Neuronal stem cell (in vitro differentiated cells): ENCODE data around the gene BCKDK.

Experiments
- DNase-seq: peaks from one replicate; pipeline ENCODE4 v3.0.0-alpha.2; 2013; ENCODE audit warnings: low spot score
- H2AFZ ChIP-seq: one replicate; pipeline ENCODE4 v1.6.1; 2013; ENCODE audit warnings: mild to moderate bottlenecking, low read length, inconsistent platforms
- H2AK5ac ChIP-seq: 2 replicates; pipeline ENCODE4 v1.6.1; 2013; ENCODE audit warnings: low read depth, mild to moderate bottlenecking, inconsistent platforms, low read length, moderate library complexity, mixed read lengths
- H2BK120ac ChIP-seq: 2 replicates; pipeline ENCODE4 v1.6.1; 2013; ENCODE audit warnings: low read depth, mild to moderate bottlenecking, inconsistent platforms, low read length, moderate library complexity, mixed read lengths
- H2BK12ac ChIP-seq: one replicate; pipeline ENCODE4 v1.6.1; 2013; ENCODE audit warnings: low read length, inconsistent platforms
- H2BK15ac ChIP-seq: 2 replicates; pipeline ENCODE4 v1.6.1; 2013; ENCODE audit warnings: mild to moderate bottlenecking, low read length, inconsistent platforms, mixed read lengths
- H2BK5ac ChIP-seq: one replicate; pipeline ENCODE4 v1.6.1; 2013; ENCODE audit warnings: inconsistent platforms, mild to moderate bottlenecking, low read length, moderate library complexity
- H3K14ac ChIP-seq: one replicate; pipeline ENCODE4 v1.6.1; 2013; ENCODE audit warnings: low read length, inconsistent platforms
- H3K18ac ChIP-seq: 2 replicates; pipeline ENCODE4 v1.6.1; 2013; ENCODE audit warnings: low read length, inconsistent platforms
- H3K23ac ChIP-seq: 2 replicates; pipeline ENCODE4 v1.6.1; 2013; ENCODE audit warnings: low read depth, mild to moderate bottlenecking, mixed read lengths, low read length, inconsistent platforms; ENCODE audit not compliant: poor library complexity
- H3K27ac ChIP-seq: replicated peaks from 3 replicates; pipeline ENCODE4 v1.5.1; 2013; ENCODE audit warnings: low read length, inconsistent platforms
- H3K27me3 ChIP-seq, 3 experiments: 2 replicates each; pipeline ENCODE4 v1.6.1; 2013; ENCODE audit warnings: low read length in 3 of 3, mild to moderate bottlenecking in 2 of 3, inconsistent platforms in 1 of 3, low read depth in 1 of 3, mixed read lengths in 1 of 3, moderate library complexity in 1 of 3; ENCODE audit not compliant: control insufficient read depth in 3 of 3, insufficient read depth in 3 of 3
- H3K36me3 ChIP-seq, 2 donors: replicated peaks in 1 of 2; 2 replicates each; pipeline ENCODE4 v1.6.1; 2013; ENCODE audit warnings: low read length in 2 of 2; ENCODE audit not compliant: control insufficient read depth in 2 of 2, insufficient read depth in 2 of 2
- H3K4ac ChIP-seq: 2 replicates; pipeline ENCODE4 v1.6.1; 2013; ENCODE audit warnings: inconsistent platforms, mild to moderate bottlenecking, low read length, moderate library complexity
- H3K4me1 ChIP-seq, 2 donors: 1 replicate in 1 of 2; 2 replicates in 1 of 2; pipeline ENCODE4 v1.6.1; 2013; ENCODE audit warnings: low read length in 2 of 2, low read depth in 1 of 2; ENCODE audit not compliant: control insufficient read depth in 2 of 2, insufficient read depth in 1 of 2
- H3K4me2 ChIP-seq: one replicate; pipeline ENCODE4 v1.6.1; 2013; ENCODE audit warnings: mild to moderate bottlenecking, low read length, inconsistent platforms; ENCODE audit not compliant: insufficient read depth, poor library complexity, severe bottlenecking
- H3K4me3 ChIP-seq, 2 donors: 2 replicates each; pipeline ENCODE4 v1.5.1; 2013; ENCODE audit warnings: low read length in 2 of 2, mild to moderate bottlenecking in 2 of 2, inconsistent platforms in 1 of 2, moderate library complexity in 1 of 2
- H3K79me1 ChIP-seq: one replicate; pipeline ENCODE4 v1.6.1; 2013; ENCODE audit warnings: low read depth, mild to moderate bottlenecking, inconsistent platforms, low read length, moderate library complexity
- H3K9ac ChIP-seq: one replicate; pipeline ENCODE4 v1.6.1; 2013; ENCODE audit warnings: mild to moderate bottlenecking, low read depth, low read length, inconsistent platforms; ENCODE audit not compliant: poor library complexity
- H3K9me3 ChIP-seq, 2 donors: replicated peaks in 1 of 2; 2 replicates each; pipeline versions ENCODE3 to v1.6.1; 2013; ENCODE audit warnings: low read length in 2 of 2, mild to moderate bottlenecking in 2 of 2, inconsistent platforms in 1 of 2, low read depth in 1 of 2, mixed read lengths in 1 of 2, moderate library complexity in 1 of 2; ENCODE audit not compliant: control insufficient read depth in 2 of 2, insufficient read depth in 1 of 2
- H4K8ac ChIP-seq: one replicate; pipeline ENCODE4 v1.6.1; 2013; ENCODE audit warnings: low read depth, mild to moderate bottlenecking, inconsistent platforms, low read length, moderate library complexity
- H4K91ac ChIP-seq: one replicate; pipeline ENCODE4 v1.6.1; 2013; ENCODE audit warnings: low read length, low read depth, mild to moderate bottlenecking, inconsistent platforms; ENCODE audit not compliant: poor library complexity
- WGBS, 2 donors: extraction: QIAGEN DNeasy Blood & Tissue Kit; methylation state at CpG; one replicate each; pipeline ENCODE4 v1.1.7; 2013; ENCODE audit warnings: missing lambda C conversion rate in 2 of 2, mixed read lengths in 1 of 2; ENCODE audit not compliant: insufficient read length in 2 of 2, insufficient replicate concordance in 1 of 2; ENCODE audit errors: extremely low coverage in 2 of 2; 5-methylcytosine and 5-hydroxymethylcytosine counted together

BCKDK gene

GRCh38 chr16:31130336-31130891, 22.2 kb downstream of the BCKDK start:
- no CpG with 5 or more reads among the region's 10 CpGs for WGBS, 2 donors
- peaks cover 9 to 15% of the 10 kb centered on the region in 2 donors for H3K4me1 ChIP-seq
- H3K18ac ChIP-seq: no peak overlapping the region
- no peak overlapping the region for H2AFZ ChIP-seq
- H2BK15ac ChIP-seq: no peak overlapping the region
- no peak overlapping the region for H2BK120ac ChIP-seq
- no peak overlapping the region for H4K91ac ChIP-seq
- H3K4ac ChIP-seq: no peak overlapping the region
- H2AK5ac ChIP-seq: no peak overlapping the region
- H3K14ac ChIP-seq: no peak overlapping the region
- no peak overlapping the region for H2BK12ac ChIP-seq
- DNase-seq: no peak
- peaks cover 2% of the 10 kb centered on the region for H3K79me1 ChIP-seq
- H3K27ac ChIP-seq: no peak overlapping the region
- H4K8ac ChIP-seq: no peak overlapping the region
- H3K4me2 ChIP-seq: no peak overlapping the region
- H3K23ac ChIP-seq: no peak overlapping the region
- peaks cover 31 to 63% of the 10 kb centered on the region in 2 donors for H3K36me3 ChIP-seq
- no peaks in the 10 kb centered on the region for H3K27me3 ChIP-seq
- no peak overlapping the region for H3K9ac ChIP-seq
- H2BK5ac ChIP-seq: no peak overlapping the region
- H3K9me3 ChIP-seq: no peaks in the 10 kb centered on the region
- no peak overlapping the region for H3K4me3 ChIP-seq

GRCh38 chr16:31130899-31131298, 22.7 kb downstream of the BCKDK start:
- H4K91ac ChIP-seq: no peak overlapping the region
- no peak overlapping the region for H3K18ac ChIP-seq
- no peaks in the 10 kb centered on the region for H3K9me3 ChIP-seq
- H3K4me1 ChIP-seq: peaks cover 14 to 15% of the 10 kb centered on the region in 2 donors
- no peak overlapping the region for H4K8ac ChIP-seq
- peaks cover 2% of the 10 kb centered on the region for H3K79me1 ChIP-seq
- H3K27me3 ChIP-seq: peaks cover 0 to 2% (median 0%) of the 10 kb centered on the region in 3 experiments
- DNase-seq: no peak
- no peak overlapping the region for H3K23ac ChIP-seq
- no peak overlapping the region for H3K9ac ChIP-seq
- no peak overlapping the region for H2BK5ac ChIP-seq
- H2BK12ac ChIP-seq: no peak overlapping the region
- H3K27ac ChIP-seq: no peak overlapping the region
- H3K14ac ChIP-seq: no peak overlapping the region
- no peak overlapping the region for H2AFZ ChIP-seq
- H2BK120ac ChIP-seq: no peak overlapping the region
- peaks cover 30 to 62% of the 10 kb centered on the region in 2 donors for H3K36me3 ChIP-seq
- H3K4me2 ChIP-seq: no peak overlapping the region
- H2AK5ac ChIP-seq: no peak overlapping the region
- H2BK15ac ChIP-seq: no peak overlapping the region
- no peak overlapping the region for H3K4ac ChIP-seq
- no peak overlapping the region for H3K4me3 ChIP-seq
- WGBS, 2 donors: no CpG with 5 or more reads among the region's 6 CpGs

- no peak overlapping the region for H3K14ac ChIP-seq
- no peak overlapping the region for H2BK120ac ChIP-seq
- no peak overlapping the region for H4K91ac ChIP-seq
- H3K27ac ChIP-seq: no peak overlapping the region
- H3K4me1 ChIP-seq: peaks cover 14 to 15% of the 10 kb centered on the region in 2 donors
- no CpG with 5 or more reads among the region's 11 CpGs for WGBS, 2 donors
- H3K79me1 ChIP-seq: peaks cover 2% of the 10 kb centered on the region
- no peak overlapping the region for H3K23ac ChIP-seq
- H2BK12ac ChIP-seq: no peak overlapping the region
- H3K4me2 ChIP-seq: no peak overlapping the region
- H2AFZ ChIP-seq: no peak overlapping the region
- no peak overlapping the region for H3K4ac ChIP-seq
- no peak overlapping the region for H2AK5ac ChIP-seq
- peaks cover 29 to 57% of the 10 kb centered on the region in 2 donors for H3K36me3 ChIP-seq
- H3K4me3 ChIP-seq: no peak overlapping the region
- H3K18ac ChIP-seq: no peak overlapping the region
- no peak overlapping the region for H3K9ac ChIP-seq
- H2BK15ac ChIP-seq: no peak overlapping the region
- peaks cover 0 to 3% (median 0%) of the 10 kb centered on the region in 3 experiments for H3K27me3 ChIP-seq
- H2BK5ac ChIP-seq: no peak overlapping the region
- no peak for DNase-seq
- H3K9me3 ChIP-seq: no peaks in the 10 kb centered on the region
- no peak overlapping the region for H4K8ac ChIP-seq
These were observed 23.2 kb downstream of the BCKDK start for GRCh38 chr16:31131416-31131815.

- peak overlapping the region; percentile 52 for H3K23ac ChIP-seq
- DNase-seq: no peak
- H3K4me1 ChIP-seq: peaks cover 14 to 15% of the 10 kb centered on the region in 2 donors
- H2BK120ac ChIP-seq: no peak overlapping the region
- H2BK12ac ChIP-seq: no peak overlapping the region
- WGBS, 2 donors: no CpG with 5 or more reads among the region's 5 CpGs
- H3K14ac ChIP-seq: no peak overlapping the region
- H3K9me3 ChIP-seq: no peaks in the 10 kb centered on the region
- no peak overlapping the region for H2AK5ac ChIP-seq
- H3K18ac ChIP-seq: no peak overlapping the region
- no peak overlapping the region for H4K8ac ChIP-seq
- H2AFZ ChIP-seq: no peak overlapping the region
- peaks cover 0 to 3% (median 0%) of the 10 kb centered on the region in 3 experiments for H3K27me3 ChIP-seq
- H3K27ac ChIP-seq: no peak overlapping the region
- H3K9ac ChIP-seq: no peak overlapping the region
- peaks cover 28 to 54% of the 10 kb centered on the region in 2 donors for H3K36me3 ChIP-seq
- H3K4me3 ChIP-seq: no peak overlapping the region
- no peak overlapping the region for H4K91ac ChIP-seq
- H2BK15ac ChIP-seq: no peak overlapping the region
- H2BK5ac ChIP-seq: no peak overlapping the region
- no peak overlapping the region for H3K4ac ChIP-seq
- peaks cover 2% of the 10 kb centered on the region for H3K79me1 ChIP-seq
- no peak overlapping the region for H3K4me2 ChIP-seq
These were observed 23.7 kb downstream of the BCKDK start for GRCh38 chr16:31131841-31132271.
